ENCODE measurements around the gene DHX8. TPM values are rescaled to one million over a fixed set of nuclear protein-coding genes. Genes with fewer than 3 reads are reported as not detected.
"Not testable (repeated sequence)": the region's sequence is repeated elsewhere in the genome, so short reads cannot be mapped to it uniquely, and the experiment has no call there.

Gene DHX8
- total RNA-seq, 1 donor, result 47.5 TPM

- no peak overlapping the region for H3K4me3 ChIP-seq (ENCODE audit: low read depth, low read length)
- no peak for TF ChIP-seq CTCF (IDR thresholded peaks at IDR 0.05; ENCODE audit: insufficient read depth, low read depth, low read length)
- no peak for DNase-seq (ENCODE audit: low read depth)
Observed at GRCh38 chr17:43471585-43472160, 12.1 kb upstream of the DHX8 start.

DNA sequence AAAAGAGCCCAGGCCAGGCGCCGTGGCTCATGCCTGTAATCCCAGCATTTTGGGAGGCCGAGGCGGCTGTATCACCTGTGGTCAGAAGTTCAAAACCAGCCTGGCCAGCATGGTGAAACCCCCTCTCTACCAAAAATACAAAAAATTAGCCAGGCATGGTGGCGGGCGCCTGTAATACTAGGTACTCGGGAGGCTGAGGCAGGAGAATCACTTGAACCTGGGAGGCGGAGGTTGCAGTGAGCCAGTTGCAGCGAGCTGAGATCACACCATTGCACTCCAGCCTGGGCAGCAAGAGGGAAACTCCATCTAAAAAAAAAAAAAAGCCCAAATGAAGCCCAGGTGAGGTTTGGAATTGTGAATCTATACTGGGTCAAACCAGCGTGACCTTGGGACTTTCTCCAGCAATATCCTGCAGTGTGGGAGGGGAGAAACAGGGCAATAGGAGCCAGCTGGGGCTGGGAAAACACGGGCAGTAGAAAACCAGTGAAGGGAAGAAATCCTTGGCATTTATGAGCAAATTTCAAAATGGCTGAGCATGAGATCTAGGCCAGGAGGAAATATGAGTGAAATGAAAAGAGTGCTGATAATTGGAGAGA, 8.2 kb upstream of the DHX8 start:
- no peak for TF ChIP-seq CTCF (IDR thresholded peaks at IDR 0.05; ENCODE audit: insufficient read depth, low read depth, low read length)
- no peak overlapping the region for H3K4me3 ChIP-seq (ENCODE audit: low read depth, low read length)
- DNase-seq (ENCODE audit: low read depth), result no peak

GRCh38 chr17:43476306-43476705, 7.5 kb upstream of the DHX8 start:
- DNase-seq (ENCODE audit: low read depth); H3K4me3 ChIP-seq (ENCODE audit: low read depth, low read length): not testable (repeated sequence)

GRCh38 chr17:43477832-43478634, 5.7 kb upstream of the DHX8 start:
- no peak for TF ChIP-seq CTCF (IDR thresholded peaks at IDR 0.05; ENCODE audit: insufficient read depth, low read depth, low read length)
- H3K4me3 ChIP-seq (ENCODE audit: low read depth, low read length), result no peak overlapping the region
- DNase-seq (ENCODE audit: low read depth), result no peak

DNA sequence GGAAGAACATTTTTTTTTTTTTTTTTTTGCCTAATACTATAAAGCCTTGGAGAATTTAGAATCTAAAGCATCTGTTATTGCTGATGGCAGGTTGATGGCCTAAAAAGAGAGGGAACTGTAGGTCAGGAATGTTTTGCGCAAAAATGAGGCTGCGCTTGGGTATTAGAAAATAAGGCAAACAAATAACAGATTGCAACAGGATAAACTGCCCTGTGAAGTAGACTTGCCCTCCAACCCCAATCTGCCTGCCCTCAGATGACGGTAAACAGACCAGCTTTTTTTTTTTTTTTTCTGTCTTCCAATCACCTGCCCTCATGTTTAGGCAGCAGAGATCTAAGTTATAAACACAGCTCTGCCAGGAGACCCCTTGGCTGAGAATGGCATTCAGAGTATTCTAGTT, 3.8 kb upstream of the DHX8 start:
- TF ChIP-seq CTCF (IDR thresholded peaks at IDR 0.05; ENCODE audit: insufficient read depth, low read depth, low read length), result no peak
- H3K4me3 ChIP-seq (ENCODE audit: low read depth, low read length), result no peak overlapping the region
- DNase-seq (ENCODE audit: low read depth), result peak; percentile 63

DNA sequence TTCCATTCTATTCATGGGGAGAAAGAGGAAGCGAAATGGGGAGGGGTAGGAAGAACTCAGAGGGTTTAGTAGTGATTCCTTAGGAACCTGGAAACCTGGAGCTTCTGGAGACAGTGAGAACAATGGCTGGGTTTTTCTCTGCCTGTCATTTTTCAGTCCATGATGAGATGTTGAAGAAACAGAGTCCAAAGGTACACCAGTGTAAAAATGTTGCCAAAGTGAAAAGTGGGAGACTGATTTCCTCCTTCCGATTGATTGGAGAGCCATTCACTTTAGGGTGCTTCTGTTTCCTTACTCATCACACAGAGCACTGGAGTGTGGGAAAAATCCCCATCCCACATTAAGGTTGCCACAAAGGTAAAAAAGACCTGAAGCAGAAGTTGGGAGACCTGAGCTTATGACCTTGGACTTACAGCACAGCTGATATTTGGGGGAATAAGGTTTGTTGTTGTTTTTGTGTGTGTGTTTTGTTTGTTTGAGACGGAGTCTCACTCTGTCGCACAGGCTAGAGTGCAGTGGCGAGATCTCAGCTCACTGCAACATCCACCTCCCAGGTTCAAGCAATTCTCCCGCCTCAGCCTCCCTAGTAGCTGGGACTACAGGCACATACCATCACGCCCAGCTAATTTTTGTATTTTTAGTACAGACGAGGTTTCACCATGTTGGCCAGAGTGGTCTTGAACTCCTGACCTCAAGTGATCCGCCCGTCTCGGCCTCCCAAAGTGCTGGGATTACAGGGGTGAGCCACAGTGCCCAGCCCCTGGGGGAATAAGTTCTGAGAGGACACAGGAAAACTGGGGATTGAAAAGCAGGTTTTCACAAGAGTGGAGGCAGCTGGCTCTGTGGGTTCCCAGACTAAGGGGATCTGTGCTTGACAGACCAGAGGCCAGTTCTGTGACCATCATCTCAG, 1.4 kb upstream of the DHX8 start:
- TF ChIP-seq CTCF (IDR thresholded peaks at IDR 0.05; ENCODE audit: insufficient read depth, low read depth, low read length), result no peak
- no peak overlapping the region for H3K4me3 ChIP-seq (ENCODE audit: low read depth, low read length)
- DNase-seq (ENCODE audit: low read depth), result no peak
